AG04449 (cell line): ENCODE data around the gene ARHGAP26.

ENCODE experiments used
- CTCF ChIA-PET: fragments of 350-600 bp; formaldehyde crosslinking; extraction: SDS; loops from one replicate; lab custom pipeline; 2021; ENCODE audit warnings: antibody characterized with exemption; lab: Yijun Ruan, JAX
- POLR2A ChIA-PET: fragments of 400-600, 350-600 bp; formaldehyde crosslinking; extraction: SDS; loops from one replicate; lab custom pipeline; 2020; ENCODE audit warnings: antibody characterized with exemption, inconsistent platforms; lab: Yijun Ruan, JAX
- DNase-seq: peaks from one replicate; pipeline ENCODE4 v3.0.0-alpha.2; 2010; ENCODE audit warnings: low read depth, low spot score
- H3K4me3 ChIP-seq: 2 replicates; pipeline ENCODE4 v1.5.1; 2011; ENCODE audit warnings: low read depth, mild to moderate bottlenecking, control low read depth, low read length
- TF ChIP-seq, protein P1 (sequence below): IDR thresholded peaks from one replicate; pipeline ENCODE4 v1.5.1; 2011; ENCODE audit warnings: mild to moderate bottlenecking, moderate library complexity, low read length, control low read depth, inconsistent platforms; ENCODE audit not compliant: insufficient read depth; ENCODE audit errors: missing control alignments

ARHGAP26 gene

DNA sequence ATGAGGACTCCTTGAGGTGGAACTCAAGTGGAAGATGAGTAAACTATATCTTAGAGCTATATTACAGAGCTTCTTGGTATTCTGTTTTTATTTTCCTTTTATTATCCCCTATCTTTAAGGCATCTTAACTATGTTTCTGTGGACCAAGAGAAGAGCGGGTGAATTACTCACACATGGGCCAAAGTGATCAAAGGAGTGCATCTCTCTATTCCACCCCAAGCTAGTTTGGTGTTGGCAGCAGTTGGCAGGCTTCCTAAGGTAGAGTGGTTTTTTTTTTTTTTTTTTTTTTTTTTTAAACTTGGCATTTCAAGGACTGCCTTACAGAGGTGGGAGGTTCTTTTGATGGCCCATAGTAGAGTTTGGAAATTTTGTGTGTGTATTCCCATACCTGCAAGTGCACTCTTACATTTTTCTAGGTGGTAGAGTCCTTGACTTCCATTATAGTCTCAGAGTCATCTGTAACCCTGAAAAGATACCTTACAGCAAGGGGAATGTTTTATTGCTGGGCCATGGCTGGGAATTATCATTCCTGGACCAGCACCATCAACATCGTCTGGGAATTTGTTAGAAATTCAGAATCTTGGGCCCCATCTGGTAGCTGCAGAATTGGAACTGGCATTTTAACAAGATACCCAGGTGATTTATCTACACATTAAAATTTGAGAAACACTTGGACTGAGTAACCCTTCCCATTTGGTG, 51.0 kb downstream of the ARHGAP26 start:
- ChIA-PET POLR2A (no interaction called here), CTCF (interaction anchor here (1.2 to 1.7 kb wide), 6 partner anchors 24 to 108 kb away, joined by 3 to 7 read pairs (median 4); partner anchors contain the start of gene ARHGAP26)
- DNase-seq = no peak
- TF ChIP-seq, protein P1, sequence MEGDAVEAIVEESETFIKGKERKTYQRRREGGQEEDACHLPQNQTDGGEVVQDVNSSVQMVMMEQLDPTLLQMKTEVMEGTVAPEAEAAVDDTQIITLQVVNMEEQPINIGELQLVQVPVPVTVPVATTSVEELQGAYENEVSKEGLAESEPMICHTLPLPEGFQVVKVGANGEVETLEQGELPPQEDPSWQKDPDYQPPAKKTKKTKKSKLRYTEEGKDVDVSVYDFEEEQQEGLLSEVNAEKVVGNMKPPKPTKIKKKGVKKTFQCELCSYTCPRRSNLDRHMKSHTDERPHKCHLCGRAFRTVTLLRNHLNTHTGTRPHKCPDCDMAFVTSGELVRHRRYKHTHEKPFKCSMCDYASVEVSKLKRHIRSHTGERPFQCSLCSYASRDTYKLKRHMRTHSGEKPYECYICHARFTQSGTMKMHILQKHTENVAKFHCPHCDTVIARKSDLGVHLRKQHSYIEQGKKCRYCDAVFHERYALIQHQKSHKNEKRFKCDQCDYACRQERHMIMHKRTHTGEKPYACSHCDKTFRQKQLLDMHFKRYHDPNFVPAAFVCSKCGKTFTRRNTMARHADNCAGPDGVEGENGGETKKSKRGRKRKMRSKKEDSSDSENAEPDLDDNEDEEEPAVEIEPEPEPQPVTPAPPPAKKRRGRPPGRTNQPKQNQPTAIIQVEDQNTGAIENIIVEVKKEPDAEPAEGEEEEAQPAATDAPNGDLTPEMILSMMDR = no peak
- no peak overlapping the region for H3K4me3 ChIP-seq

- H3K4me3 ChIP-seq = no peak overlapping the region
- peak; percentile 64 for DNase-seq
- ChIA-PET POLR2A (no interaction called here), CTCF (interaction anchor here (1.2 to 1.7 kb wide), 5 partner anchors 25 to 109 kb away, joined by 3 to 7 read pairs (median 4); partner anchors contain the start of gene ARHGAP26)
- TF ChIP-seq, protein P1 = no peak
Measured at GRCh38 chr5:142821733-142822487, 51.7 kb downstream of the ARHGAP26 start.

- DNase-seq = no peak
- TF ChIP-seq, protein P1 = no peak
- ChIA-PET POLR2A (no interaction called here), CTCF (interaction anchor here (1.3 kb wide), 1 partner anchor 58 kb away, joined by 4 read pairs; no protein-coding TSS in a partner anchor)
- no peak overlapping the region for H3K4me3 ChIP-seq
Measured at GRCh38 chr5:142823126-142823525, 52.9 kb downstream of the ARHGAP26 start.

DNA sequence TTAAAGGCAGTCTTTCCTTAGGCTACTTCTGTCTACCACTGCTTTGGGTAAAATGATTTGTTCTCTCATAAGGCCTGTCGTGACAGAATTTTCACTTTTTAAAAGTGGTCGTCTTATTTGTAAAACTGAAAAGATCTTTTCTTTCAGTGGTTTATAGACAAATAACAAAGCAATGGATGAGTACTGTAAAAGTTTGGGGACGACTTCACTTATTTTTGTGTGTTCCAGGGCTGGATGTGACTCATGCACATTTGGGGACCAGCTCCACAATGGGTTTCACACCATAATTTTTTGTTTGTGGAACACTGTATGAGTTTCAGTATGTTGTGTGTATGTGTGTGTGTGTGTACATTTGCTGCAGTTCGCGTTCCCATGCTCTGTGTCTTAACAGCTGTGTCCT, 53.6 kb downstream of the ARHGAP26 start:
- H3K4me3 ChIP-seq = no peak overlapping the region
- POLR2A ChIA-PET = no interaction called here
- DNase-seq = no peak
- CTCF ChIA-PET = interaction anchor here (1.1 to 1.3 kb wide), 2 partner anchors 57 to 111 kb away, joined by 3 to 4 read pairs; no protein-coding TSS in a partner anchor
- TF ChIP-seq, protein P1 = no peak

GRCh38 chr5:142824391-142824790, 54.2 kb downstream of the ARHGAP26 start:
- H3K4me3 ChIP-seq = no peak overlapping the region
- TF ChIP-seq, protein P1 = no peak
- DNase-seq = no peak
- POLR2A ChIA-PET = no interaction called here
- CTCF ChIA-PET = interaction anchor here (1.1 to 1.3 kb wide), 2 partner anchors 57 to 111 kb away, joined by 3 to 4 read pairs; no protein-coding TSS in a partner anchor

GRCh38 chr5:142825378-142826089, 55.4 kb downstream of the ARHGAP26 start:
- TF ChIP-seq, protein P1 = no peak
- no peak for DNase-seq
- POLR2A ChIA-PET = no interaction called here
- no peak overlapping the region for H3K4me3 ChIP-seq
- CTCF ChIA-PET = no interaction called here
